Tibial artery (tissue), 4 donors: Measurements from ENCODE around the gene PI4K2B.
"Not testable (repeated sequence)": the region's sequence is repeated elsewhere in the genome, so short reads cannot be mapped to it uniquely, and the experiment has no call there.

ENCODE experiments used
- DNase-seq, 2 donors: peaks; one replicate each; pipeline ENCODE4 v3.0.0-alpha.2; 2019
- H3K27ac ChIP-seq, 2 donors: fragments of 200-600 bp; sonication (generic) in 1 of 2; 1 replicate in 1 of 2; 2 replicates in 1 of 2; pipeline ENCODE4 v1.5.1; 2018 to 2019; ENCODE audit warnings: mild to moderate bottlenecking in 1 of 2
- H3K27me3 ChIP-seq, 2 donors: fragments of 200-600 bp; sonication (generic) in 1 of 2; one replicate each; pipeline versions ENCODE4 v1.5.1 to v1.6.0; 2016 to 2019
- H3K36me3 ChIP-seq, 3 donors: fragments of 200-600 bp; sonication (generic) in 2 of 3; one replicate each; pipeline ENCODE4 v1.5.1; 2016 to 2019; ENCODE audit warnings: mild to moderate bottlenecking in 2 of 3
- H3K4me1 ChIP-seq, 4 donors: fragments of 200-600 bp; sonication (generic) in 2 of 4; 1 replicate in 3 of 4; 2 replicates in 1 of 4; pipeline ENCODE4 v1.5.1; 2016 to 2019
- H3K4me3 ChIP-seq, 2 donors: fragments of 200-600 bp; sonication (generic) in 1 of 2; 1 replicate in 1 of 2; 2 replicates in 1 of 2; pipeline ENCODE4 v1.5.1; 2018 to 2019; ENCODE audit warnings: mild to moderate bottlenecking in 2 of 2
- H3K9me3 ChIP-seq, 3 donors: fragments of 200-600 bp; sonication (generic) in 1 of 3; one replicate each; pipeline ENCODE4 v1.5.1; 2016 to 2019
- intact Hi-C: fragments of 100-400 bp; cut with DNase I; formaldehyde crosslinking; loops from one replicate; pipeline ENCODE4 v1.15.0; 2023; ENCODE audit warnings: low total_unique reads
- TF ChIP-seq, protein P1 (sequence below), 2 experiments: fragments of 200-600 bp in 1 of 2; fragments of 450-650 bp in 1 of 2; IDR thresholded peaks; one replicate each; pipeline ENCODE4 v1.5.1; 2017 to 2019; ENCODE audit warnings: antibody characterized with exemption in 2 of 2, mild to moderate bottlenecking in 1 of 2, moderate library complexity in 1 of 2

PI4K2B gene

DNA sequence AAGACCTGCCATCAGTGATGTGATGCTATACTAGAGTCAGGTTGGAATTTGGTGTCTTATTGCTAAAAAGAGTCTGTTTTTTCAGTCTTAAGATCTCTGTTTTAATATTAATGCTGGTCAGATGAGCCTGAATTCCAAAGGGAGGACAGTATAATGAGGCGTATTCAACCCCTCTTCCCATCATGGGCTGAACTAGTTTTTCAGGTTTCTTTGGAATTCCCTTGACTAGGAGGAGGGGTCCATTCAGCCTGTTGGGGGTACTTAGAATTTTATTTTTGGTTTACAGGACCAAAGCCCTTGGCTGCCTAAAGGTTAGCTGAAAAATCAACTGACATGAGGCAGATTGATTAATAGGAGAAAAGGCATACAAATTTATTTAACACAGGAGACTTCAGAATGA, 24.1 kb upstream of the PI4K2B start:
- Histone ChIP-seq H3K27ac (no peak overlapping the region), H3K4me3 (no peak overlapping the region), H3K9me3 (peaks cover 0 to 30% (median 6%) of the 10 kb centered on the region in 3 donors), H3K27me3 (no peaks in the 10 kb centered on the region), H3K36me3 (no peaks in the 10 kb centered on the region), H3K4me1 (no peaks in the 10 kb centered on the region)
- TF ChIP-seq, protein P1, sequence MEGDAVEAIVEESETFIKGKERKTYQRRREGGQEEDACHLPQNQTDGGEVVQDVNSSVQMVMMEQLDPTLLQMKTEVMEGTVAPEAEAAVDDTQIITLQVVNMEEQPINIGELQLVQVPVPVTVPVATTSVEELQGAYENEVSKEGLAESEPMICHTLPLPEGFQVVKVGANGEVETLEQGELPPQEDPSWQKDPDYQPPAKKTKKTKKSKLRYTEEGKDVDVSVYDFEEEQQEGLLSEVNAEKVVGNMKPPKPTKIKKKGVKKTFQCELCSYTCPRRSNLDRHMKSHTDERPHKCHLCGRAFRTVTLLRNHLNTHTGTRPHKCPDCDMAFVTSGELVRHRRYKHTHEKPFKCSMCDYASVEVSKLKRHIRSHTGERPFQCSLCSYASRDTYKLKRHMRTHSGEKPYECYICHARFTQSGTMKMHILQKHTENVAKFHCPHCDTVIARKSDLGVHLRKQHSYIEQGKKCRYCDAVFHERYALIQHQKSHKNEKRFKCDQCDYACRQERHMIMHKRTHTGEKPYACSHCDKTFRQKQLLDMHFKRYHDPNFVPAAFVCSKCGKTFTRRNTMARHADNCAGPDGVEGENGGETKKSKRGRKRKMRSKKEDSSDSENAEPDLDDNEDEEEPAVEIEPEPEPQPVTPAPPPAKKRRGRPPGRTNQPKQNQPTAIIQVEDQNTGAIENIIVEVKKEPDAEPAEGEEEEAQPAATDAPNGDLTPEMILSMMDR (IDR thresholded peaks at IDR 0.05) = no peak
- DNase-seq = no peak
- intact Hi-C loops = no loop called here

DNA sequence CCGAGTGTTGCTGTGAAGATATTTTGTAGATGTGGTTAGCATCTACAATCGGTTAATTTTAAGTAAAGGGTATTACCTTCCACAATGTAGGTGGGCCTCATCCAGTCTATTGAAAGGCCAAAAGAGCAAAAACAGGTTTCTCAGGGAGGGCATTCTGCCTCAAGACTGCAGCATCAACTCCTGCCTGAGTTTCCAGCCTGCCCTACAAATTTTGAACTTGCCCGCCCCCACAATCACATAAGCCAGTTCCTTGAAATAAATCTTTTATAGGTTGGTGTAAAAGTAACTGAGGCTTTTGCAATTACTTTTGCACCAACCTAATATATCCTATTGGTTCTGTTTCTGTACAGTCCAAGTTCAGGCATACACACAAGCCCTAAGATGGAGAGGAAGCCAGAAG, 22.1 kb upstream of the PI4K2B start:
- DNase-seq = no peak
- no peaks in the 10 kb centered on the region for H3K27me3 ChIP-seq
- H3K4me3 ChIP-seq = no peak overlapping the region
- TF ChIP-seq, protein P1 (IDR thresholded peaks at IDR 0.05) = no peak
- no peaks in the 10 kb centered on the region for H3K36me3 ChIP-seq
- H3K4me1 ChIP-seq = no peaks in the 10 kb centered on the region
- intact Hi-C loops = no loop called here
- no peak overlapping the region for H3K27ac ChIP-seq
- H3K9me3 ChIP-seq = peaks cover 0 to 30% (median 6%) of the 10 kb centered on the region in 3 donors

DNA sequence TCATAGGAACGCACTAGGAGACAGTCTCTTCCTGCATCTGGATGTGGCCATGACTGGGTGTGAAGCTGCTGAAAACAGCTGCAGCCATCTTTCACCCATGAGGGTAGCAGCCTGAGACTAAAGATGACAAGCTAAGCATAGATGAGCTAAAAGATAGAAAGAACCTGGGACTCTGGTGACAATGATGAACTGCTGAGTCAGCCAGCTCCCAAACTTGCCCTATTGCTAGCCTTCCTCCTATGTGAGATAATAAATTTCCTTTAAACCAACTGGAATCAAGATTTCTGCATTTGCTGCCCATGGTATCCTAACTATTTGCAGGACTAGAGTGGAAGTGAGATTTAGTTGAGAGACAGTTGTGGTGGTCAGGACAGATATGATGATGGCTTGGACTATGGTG, 21.0 kb upstream of the PI4K2B start:
- intact Hi-C loops = no loop called here
- Histone ChIP-seq H3K4me1 (no peaks in the 10 kb centered on the region), H3K27ac (no peak overlapping the region), H3K9me3 (peaks cover 0 to 30% (median 6%) of the 10 kb centered on the region in 3 donors), H3K4me3 (no peak overlapping the region), H3K36me3 (no peaks in the 10 kb centered on the region), H3K27me3 (no peaks in the 10 kb centered on the region)
- no peak for DNase-seq
- TF ChIP-seq, protein P1 (IDR thresholded peaks at IDR 0.05) = no peak

DNA sequence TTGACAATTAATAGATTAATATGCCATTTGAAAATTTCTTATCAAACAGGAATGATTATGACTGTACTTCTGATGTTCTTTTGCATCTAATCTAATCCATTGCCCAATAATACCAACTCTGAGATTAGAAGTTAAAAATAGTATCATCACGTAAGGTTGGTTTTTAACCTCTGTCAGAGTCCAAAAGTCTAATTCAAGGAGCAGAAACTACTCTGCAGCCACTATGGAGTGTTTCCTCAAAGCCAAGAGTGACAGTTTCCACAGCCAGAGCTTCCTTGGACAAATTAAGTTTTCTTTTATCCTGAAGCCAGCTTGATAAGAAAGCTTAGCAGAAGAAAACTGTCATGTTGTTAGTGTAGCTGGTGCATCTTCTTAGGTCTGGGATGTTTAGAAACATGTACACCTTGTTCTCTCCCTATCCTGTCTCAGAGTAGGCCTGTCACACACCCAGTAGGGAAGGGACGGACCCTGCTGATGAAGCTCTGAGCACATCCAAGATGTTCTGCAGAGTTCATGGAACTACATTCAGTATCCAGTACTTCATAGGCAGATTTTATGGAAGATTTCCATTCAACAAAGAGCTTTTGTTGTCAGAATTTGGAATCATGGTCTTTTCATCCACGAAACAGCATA, 20.4 kb upstream of the PI4K2B start:
- DNase-seq = no peak
- Histone ChIP-seq H3K9me3 (peaks cover 0 to 30% (median 6%) of the 10 kb centered on the region in 3 donors), H3K4me1 (no peaks in the 10 kb centered on the region), H3K36me3 (no peaks in the 10 kb centered on the region), H3K27ac (no peak overlapping the region), H3K4me3 (no peak overlapping the region), H3K27me3 (no peaks in the 10 kb centered on the region)
- intact Hi-C loops = no loop called here
- TF ChIP-seq, protein P1 (IDR thresholded peaks at IDR 0.05) = no peak

DNA sequence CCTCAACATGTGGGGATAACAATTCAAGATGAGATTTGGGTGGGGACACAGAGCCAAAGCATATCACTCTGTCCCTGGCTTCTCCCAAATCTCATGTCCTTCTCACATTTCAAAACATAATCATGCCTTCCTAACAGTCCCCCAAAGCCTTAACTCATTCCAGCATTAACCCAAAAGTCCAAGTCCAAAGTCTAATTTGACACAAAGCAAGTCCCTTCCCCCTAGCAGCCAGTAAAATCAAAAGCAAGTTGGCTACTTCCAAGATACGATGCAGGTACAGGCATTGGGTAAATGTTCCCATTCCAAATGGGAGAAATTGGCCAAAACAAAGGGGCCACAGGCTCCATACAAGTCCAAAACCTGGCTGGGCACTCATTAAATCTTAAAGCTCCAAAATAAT, 19.1 kb upstream of the PI4K2B start:
- H3K4me3 ChIP-seq, H3K4me1 ChIP-seq, H3K27me3 ChIP-seq, H3K27ac ChIP-seq, intact Hi-C loops, H3K36me3 ChIP-seq, DNase-seq: not testable (repeated sequence)
- peaks cover 0 to 30% (median 6%) of the 10 kb centered on the region in 3 donors for H3K9me3 ChIP-seq

DNA sequence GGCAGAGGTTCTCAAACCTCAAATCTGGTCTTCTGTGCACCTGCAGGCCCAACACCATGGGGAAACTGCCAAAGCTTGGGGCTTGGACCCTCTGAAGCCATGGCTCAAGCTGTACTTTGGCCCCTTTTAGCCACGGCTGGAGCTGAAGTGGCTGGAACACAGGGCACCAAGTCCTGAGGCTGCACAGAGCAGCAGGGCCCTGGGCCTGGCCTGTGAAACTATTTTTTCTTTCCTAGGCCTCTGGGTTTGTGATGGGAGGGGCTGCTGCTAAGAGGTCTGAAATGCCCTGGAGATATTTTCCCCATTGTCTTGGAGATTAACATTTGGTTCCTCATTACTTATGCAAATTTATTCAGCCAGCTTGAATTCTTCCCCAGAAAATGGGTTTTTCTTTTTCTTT, 18.3 kb upstream of the PI4K2B start:
- no peaks in the 10 kb centered on the region for H3K36me3 ChIP-seq
- intact Hi-C loops = no loop called here
- no peak overlapping the region for H3K27ac ChIP-seq
- no peak overlapping the region for H3K4me3 ChIP-seq
- no peaks in the 10 kb centered on the region for H3K27me3 ChIP-seq
- DNase-seq = no peak
- H3K4me1 ChIP-seq = no peaks in the 10 kb centered on the region
- H3K9me3 ChIP-seq = peaks cover 0 to 30% (median 6%) of the 10 kb centered on the region in 3 donors
- TF ChIP-seq, protein P1 (IDR thresholded peaks at IDR 0.05) = no peak
